A549 (cell line): ENCODE data around the gene TSHZ2. TPM values are rescaled to one million over a fixed set of nuclear protein-coding genes. Genes with fewer than 3 reads are reported as not detected.

Source experiments
- ATAC-seq, 2 experiments: fragments of 200-7000 bp in 1 of 2; fragments of >200 bp in 1 of 2; cut with Nextera tagmentation in 1 of 2; cut with Tn5 transposase in 1 of 2; 3 replicates each; pipeline versions ENCODE4 v1.8.0 to v1.9.1; 2018 to 2020; ENCODE audit warnings: mild to moderate bottlenecking in 1 of 2, moderate library complexity in 1 of 2
- CTCF ChIA-PET: fragments of 300-600 bp; sonication (Branson Sonifier 250); formaldehyde crosslinking; extraction: SDS; loops from one replicate; lab custom pipeline; 2021; ENCODE audit warnings: antibody characterized with exemption, inconsistent platforms; lab: Yijun Ruan, JAX
- POLR2A ChIA-PET: fragments of 350-600 bp; formaldehyde crosslinking; extraction: SDS; loops from one replicate; lab custom pipeline; 2021; ENCODE audit warnings: antibody characterized with exemption, inconsistent platforms; lab: Yijun Ruan, JAX
- DNase-seq, 2 experiments: peaks; one replicate each; pipeline versions ENCODE4 v3.0.0 to v3.0.0-alpha.2; 2011 to 2016; ENCODE audit warnings: low read depth in 1 of 2, low spot score in 1 of 2
- FAIRE-seq: peaks from 2 replicates; lab custom pipeline; 2011; peaks lifted over from hg19 to GRCh38; lab: Jason Lieb, UNC
- H3K27ac ChIP-seq, 2 experiments: fragments of >200 bp; sonication (Bioruptor Twin); formaldehyde crosslinking; 3 replicates each; pipeline ENCODE4 v1.5.1; 2016 to 2017
- H3K4me1 ChIP-seq: fragments of >200 bp; sonication (Bioruptor Twin); formaldehyde crosslinking; 3 replicates; pipeline ENCODE4 v1.6.1; 2016
- H3K4me2 ChIP-seq: fragments of >200 bp; sonication (Bioruptor Twin); formaldehyde crosslinking; 3 replicates; pipeline ENCODE4 v1.6.1; 2016
- H3K4me3 ChIP-seq: fragments of >200 bp; sonication (Bioruptor Twin); formaldehyde crosslinking; 3 replicates; pipeline ENCODE4 v1.5.1; 2016
- H3K9me3 ChIP-seq: fragments of >200 bp; sonication (Bioruptor Twin); formaldehyde crosslinking; 3 replicates; pipeline ENCODE4 v1.6.1; 2016
- BHLHE40 ChIP-seq: IDR thresholded peaks from 2 replicates; pipeline ENCODE4 v1.6.1; 2012; ENCODE audit warnings: low read depth, low read length, inconsistent platforms
- CBX8 ChIP-seq: fragments of 200-600 bp; sonication (generic); IDR thresholded peaks from 2 replicates; pipeline ENCODE4 v1.6.1; 2016
- CHD2 ChIP-seq: fragments of 150-350 bp; IDR thresholded peaks from 2 replicates; pipeline ENCODE4 v1.6.1; 2014; ENCODE audit warnings: low read length; ENCODE audit not compliant: partially characterized antibody
- CTCF ChIP-seq: fragments of >200 bp; sonication (Bioruptor Twin); formaldehyde crosslinking; IDR thresholded peaks from 3 replicates; pipeline ENCODE4 v1.5.1; 2016
- EHF ChIP-seq: fragments of 250-450 bp; sonication (Bioruptor Pico); IDR thresholded peaks from 2 replicates; pipeline ENCODE4 v1.5.0; 2020; ENCODE audit warnings: mild to moderate bottlenecking
- EHMT2 ChIP-seq: fragments of 200-600 bp; sonication (generic); IDR thresholded peaks from 2 replicates; pipeline ENCODE4 v1.6.1; 2016; ENCODE audit warnings: antibody characterized with exemption, low read depth, mild to moderate bottlenecking, moderate library complexity
- ELK1 ChIP-seq: fragments of 150-350 bp; IDR thresholded peaks from 2 replicates; pipeline ENCODE4 v1.6.1; 2014; ENCODE audit warnings: low read depth, mild to moderate bottlenecking, low read length
- FOSL2 ChIP-seq, 2 experiments: fragments of 450-650 bp in 1 of 2; fragments of >200 bp in 1 of 2; sonication (Bioruptor Twin) in 1 of 2; formaldehyde crosslinking; IDR thresholded peaks; 2 replicates each; pipeline versions ENCODE4 v1.5.0 to v1.6.1; 2016 to 2020; ENCODE audit warnings: mild to moderate bottlenecking in 1 of 2, moderate library complexity in 1 of 2
- HEYL ChIP-seq: fragments of 250-450 bp; sonication (Bioruptor Pico); IDR thresholded peaks from 2 replicates; pipeline ENCODE4 v1.8.0; 2021; ENCODE audit warnings: mild to moderate bottlenecking, moderate library complexity
- HOXA7 ChIP-seq: fragments of 250-450 bp; sonication (Bioruptor Pico); IDR thresholded peaks from 2 replicates; pipeline ENCODE4 v1.5.0; 2020; ENCODE audit warnings: mild to moderate bottlenecking, moderate library complexity
- HOXB13 ChIP-seq: fragments of 250-450 bp; sonication (Bioruptor Pico); IDR thresholded peaks from 2 replicates; pipeline ENCODE4 v1.5.0; 2020; ENCODE audit warnings: low read depth, mild to moderate bottlenecking, moderate library complexity
- HOXB5 ChIP-seq: fragments of 250-450 bp; sonication (Bioruptor Pico); IDR thresholded peaks from 2 replicates; pipeline ENCODE4 v1.5.0; 2020; ENCODE audit warnings: mild to moderate bottlenecking, moderate library complexity
- JUNB ChIP-seq: fragments of >200 bp; sonication (Bioruptor Twin); formaldehyde crosslinking; IDR thresholded peaks from 2 replicates; pipeline ENCODE4 v1.6.1; 2016
- KDM5A ChIP-seq: fragments of 200-600 bp; sonication (generic); IDR thresholded peaks from 2 replicates; pipeline ENCODE4 v1.6.1; 2016; ENCODE audit warnings: antibody characterized with exemption, mild to moderate bottlenecking
- NPAS2 ChIP-seq: fragments of 250-450 bp; sonication (Bioruptor Pico); IDR thresholded peaks from 2 replicates; pipeline ENCODE4 v1.8.0; 2022; ENCODE audit warnings: mild to moderate bottlenecking, moderate library complexity, borderline replicate concordance
- NR3C1 ChIP-seq: fragments of >200 bp; sonication (Bioruptor Twin); formaldehyde crosslinking; IDR thresholded peaks from 3 replicates; pipeline ENCODE4 v1.6.1; 2017
- PHF8 ChIP-seq: fragments of 200-600 bp; sonication (generic); IDR thresholded peaks from 2 replicates; pipeline ENCODE4 v1.6.1; 2016; ENCODE audit warnings: low read depth, mild to moderate bottlenecking, antibody characterized with exemption, moderate library complexity, borderline replicate concordance
- RCOR1 ChIP-seq: fragments of 150-350 bp; IDR thresholded peaks from 2 replicates; pipeline ENCODE4 v1.6.1; 2014; ENCODE audit warnings: antibody characterized with exemption, low read length, low read depth
- SMC3 ChIP-seq: fragments of >200 bp; sonication (Bioruptor Twin); formaldehyde crosslinking; IDR thresholded peaks from 3 replicates; pipeline ENCODE4 v1.6.1; 2018; ENCODE audit warnings: inconsistent platforms
- SREBF2 ChIP-seq: fragments of 450-650 bp; IDR thresholded peaks from 2 replicates; pipeline ENCODE4 v1.6.1; 2014; ENCODE audit warnings: mild to moderate bottlenecking, moderate library complexity
- ZNF302 ChIP-seq: fragments of 250-450 bp; sonication (Bioruptor Pico); IDR thresholded peaks from 2 replicates; pipeline ENCODE4 v1.9.0; 2021; ENCODE audit warnings: inconsistent platforms, mild to moderate bottlenecking, moderate library complexity
- ZSCAN20 ChIP-seq: fragments of 250-450 bp; sonication (Bioruptor Pico); IDR thresholded peaks from 2 replicates; pipeline ENCODE4 v1.8.0; 2022; ENCODE audit warnings: mild to moderate bottlenecking, moderate library complexity
- WGBS: methylation state at CpG from one replicate; pipeline ENCODE4 v1.1.6; 2017; ENCODE audit errors: missing lambda C conversion rate; 5-methylcytosine and 5-hydroxymethylcytosine counted together
- polyA plus RNA-seq, 4 experiments: library from polyadenylated mRNA; depleted of rRNA in 3 of 4; stranded (reverse); fragments of >200 nt; fragmentation: RNase III in 1 of 4; extraction: RNeasy Plus Mini Kit Qiagen cat#74134 plus additional on column Dnase treatment in 1 of 4; gene quantifications; 2 replicates in 3 of 4; 3 replicates in 1 of 4; pipeline ENCODE4 v1.2.3, GENCODE V29; 2011 to 2017

TSHZ2 gene
- polyA plus RNA-seq, 2 of the 4 experiments (the other 2 are of a cell fraction) = not detected

- ATAC-seq (no peak), DNase-seq (no peak), FAIRE-seq (no peak)
- POLR2A ChIA-PET = no interaction called here
- Histone ChIP-seq H3K27ac (no peak overlapping the region), H3K4me3 (no peak overlapping the region), H3K9me3 (0 out of 3 replicates have a peak, but pooled peaks cover 3% of the 10 kb centered on the region), H3K4me1 (no peaks in the 10 kb centered on the region), H3K4me2 (no peak overlapping the region)
- TF ChIP-seq PHF8 (no peak), SMC3 (no peak), HEYL (CRISPR knock-in tag) (no peak), NR3C1 (no peak), SREBF2 (no peak), CBX8 (no peak), ZNF302 (CRISPR knock-in tag) (no peak), HOXB13 (CRISPR knock-in tag) (no peak), NPAS2 (CRISPR knock-in tag) (no peak), BHLHE40 (no peak), ELK1 (no peak), ZSCAN20 (no peak), CHD2 (no peak), KDM5A (no peak), EHMT2 (no peak)
- 28% methylated on average over 4 of the region's 4 CpGs for WGBS
- CTCF ChIA-PET = no interaction called here
Observed at GRCh38 chr20:53425481-53425880, 453.3 kb downstream of the TSHZ2 start.

GRCh38 chr20:53425941-53426340 is 453.8 kb downstream of the TSHZ2 start:
- H3K9me3 ChIP-seq = 0 out of 3 replicates have a peak, but pooled peaks cover 3% of the 10 kb centered on the region
- TF ChIP-seq HOXA7 (CRISPR knock-in tag) (no peak), HOXB5 (no peak), FOSL2 (IDR thresholded peaks at IDR 0.05) (no peak), FOSL2 (CRISPR knock-in tag; IDR thresholded peaks at IDR 0.05) (no peak), CTCF (no peak), EHF (CRISPR knock-in tag) (no peak)
- ATAC-seq (no peak), FAIRE-seq (no peak), DNase-seq (no peak)
- no peak overlapping the region for H3K4me3 ChIP-seq
- ChIA-PET POLR2A (no interaction called here), CTCF (no interaction called here)
- no peaks in the 10 kb centered on the region for H3K4me1 ChIP-seq
- H3K27ac ChIP-seq = no peak overlapping the region
- 37% methylated on average over 3 of the region's 3 CpGs for WGBS
- H3K4me2 ChIP-seq = no peak overlapping the region

GRCh38 chr20:53426766-53427312 is 454.7 kb downstream of the TSHZ2 start:
- Histone ChIP-seq H3K9me3 (0 out of 3 replicates have a peak, but pooled peaks cover 3% of the 10 kb centered on the region), H3K4me1 (no peaks in the 10 kb centered on the region), H3K27ac (no peak overlapping the region), H3K4me2 (no peak overlapping the region), H3K4me3 (no peak overlapping the region)
- DNase-seq (no peak), ATAC-seq (no peak), FAIRE-seq (no peak)
- 16% methylated on average over 6 of the region's 6 CpGs for WGBS
- CTCF ChIA-PET = no interaction called here
- POLR2A ChIA-PET = no interaction called here
- no peak for TF ChIP-seq JUNB
- no peak for TF ChIP-seq RCOR1
- no peak for TF ChIP-seq NPAS2 (CRISPR knock-in tag)
- TF ChIP-seq FOSL2 (IDR thresholded peaks at IDR 0.05) = no peak
- TF ChIP-seq FOSL2 (CRISPR knock-in tag; IDR thresholded peaks at IDR 0.05) = no peak
- TF ChIP-seq SREBF2 = no peak
